Diencephalon (tissue), 1 donor: ENCODE data around the gene VPS9D1. TPM values are rescaled to one million over a fixed set of nuclear protein-coding genes. Genes with fewer than 3 reads are reported as not detected.

ENCODE experiments used
- total RNA-seq: library from RNA; depleted of rRNA; stranded (reverse); fragments of >200 nt; gene quantifications from one replicate; pipeline ENCODE4 v1.2.3, GENCODE V29; 2014

The VPS9D1 gene, protein sequence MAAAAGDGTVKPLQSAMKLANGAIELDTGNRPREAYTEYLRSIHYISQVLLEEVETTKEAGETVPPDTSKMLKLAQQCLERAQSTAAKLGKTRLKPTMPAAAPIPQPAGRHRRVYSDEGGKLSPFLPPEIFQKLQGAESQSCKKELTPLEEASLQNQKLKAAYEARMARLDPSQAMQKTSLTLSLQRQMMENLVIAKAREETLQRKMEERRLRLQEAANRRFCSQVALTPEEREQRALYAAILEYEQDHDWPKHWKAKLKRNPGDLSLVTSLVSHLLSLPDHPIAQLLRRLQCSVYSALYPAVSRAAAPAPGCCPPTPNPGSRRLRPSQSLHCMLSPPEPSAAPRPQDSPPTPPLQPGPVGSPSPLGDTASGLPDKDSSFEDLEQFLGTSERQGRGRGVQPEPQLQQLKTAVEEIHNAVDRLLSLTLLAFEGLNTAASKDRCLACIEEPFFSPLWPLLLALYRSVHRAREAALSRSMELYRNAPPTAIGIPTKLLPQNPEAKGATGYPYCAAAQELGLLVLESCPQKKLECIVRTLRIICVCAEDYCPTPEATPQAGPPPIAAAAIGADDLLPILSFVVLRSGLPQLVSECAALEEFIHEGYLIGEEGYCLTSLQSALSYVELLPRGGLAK
- total RNA-seq: 15.0 TPM

DNA sequence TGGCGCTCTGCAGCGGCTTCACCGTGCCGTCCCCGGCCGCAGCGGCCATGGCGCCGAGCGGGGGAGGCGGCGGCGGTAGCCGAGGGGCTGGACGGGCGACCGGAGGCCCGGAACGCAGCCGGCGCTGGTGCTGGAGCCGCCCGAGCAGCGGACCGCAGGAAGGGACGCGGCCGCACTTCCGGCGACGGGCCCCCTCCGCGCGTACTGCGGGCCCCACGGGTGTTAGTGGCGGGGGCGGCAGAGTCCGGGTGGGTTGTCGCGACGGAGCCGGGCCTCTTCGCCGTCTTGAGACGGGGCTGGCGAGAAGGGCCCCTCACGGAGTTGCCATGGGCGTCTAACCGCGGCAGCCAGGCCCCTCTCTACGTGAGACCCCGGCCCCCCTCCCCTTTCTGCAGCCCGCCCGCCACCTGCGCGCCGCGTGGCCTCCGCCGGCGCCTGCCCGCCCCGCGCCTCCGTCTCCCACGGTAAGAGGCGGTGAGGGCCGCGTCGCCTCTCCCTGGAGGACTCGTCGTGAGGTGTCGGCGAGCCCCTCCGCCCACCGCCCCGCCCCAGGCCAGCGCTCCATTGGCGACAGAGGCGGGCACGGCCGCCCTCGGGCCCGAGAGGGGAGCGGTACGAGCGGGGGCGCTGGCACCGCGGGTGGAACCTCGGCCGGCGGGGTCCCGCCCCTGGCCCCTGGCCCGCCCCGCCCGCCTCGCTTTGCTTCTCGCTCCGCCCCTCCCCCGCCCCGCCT, at the start of gene VPS9D1, which contains the start of gene ZNF276:
Gene VPS9D1, minus strand, starts transcription at position 86 of the 733 bp plus-strand sequence. Its CDS starts 37 bp downstream, at position 49.
Gene ZNF276, plus strand, starts transcription at position 725 of the 733 bp plus-strand sequence. CDS start 104 bp downstream, outside the sequence.

DNA sequence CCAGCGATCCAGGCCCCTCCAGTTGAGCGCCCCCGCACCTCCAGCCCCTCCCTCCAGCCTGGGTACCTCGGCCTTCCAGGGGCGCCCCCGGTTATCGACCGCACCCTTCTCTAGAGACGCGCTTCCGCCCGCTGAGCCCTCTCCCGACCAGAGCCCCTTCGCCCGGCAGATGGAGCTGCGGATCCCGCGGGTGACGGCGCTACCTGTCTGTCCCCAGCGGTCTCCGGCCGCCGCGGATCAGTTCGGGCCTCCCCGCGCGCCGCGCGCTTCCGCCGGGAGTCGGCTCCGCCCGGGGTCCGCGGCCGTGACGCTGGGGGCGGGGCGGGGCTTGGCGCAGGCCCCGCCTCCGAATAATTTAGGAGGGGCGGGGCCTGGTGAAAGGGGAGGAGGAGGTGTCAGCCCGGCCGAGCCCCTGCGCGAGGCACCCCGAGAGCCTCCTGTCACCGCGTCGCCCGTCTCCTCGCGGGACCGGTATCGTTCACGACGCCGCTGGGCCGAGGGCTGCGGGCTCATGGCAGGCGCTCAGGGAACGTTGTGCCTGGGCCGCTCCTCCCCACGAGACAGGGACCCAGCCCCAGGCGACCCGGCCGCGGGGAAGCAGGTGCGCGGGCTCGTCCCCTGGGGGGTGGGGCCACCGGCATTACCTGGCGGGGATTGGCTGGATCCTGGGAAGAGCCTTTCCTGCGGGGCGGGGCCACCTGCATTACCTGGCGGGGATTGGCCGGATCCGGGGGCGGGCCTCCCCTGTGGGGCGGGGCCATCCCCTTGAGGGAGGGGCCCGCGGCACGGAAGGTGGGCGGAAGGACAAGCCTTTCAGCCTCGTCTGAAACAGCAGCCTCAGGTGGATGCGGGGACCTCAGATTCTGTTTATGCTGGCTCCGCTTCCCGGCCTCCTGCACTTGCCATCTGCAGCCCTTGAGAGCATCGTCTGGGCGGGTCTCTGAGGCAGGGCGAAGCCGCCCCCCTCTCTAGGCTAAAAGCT, 19.0 kb downstream of the VPS9D1 start, which contains the start of gene SPATA2L:
Gene SPATA2L, minus strand, starts transcription at position 281 of the 982 bp plus-strand sequence. CDS start 473 bp downstream, outside the sequence.

DNA sequence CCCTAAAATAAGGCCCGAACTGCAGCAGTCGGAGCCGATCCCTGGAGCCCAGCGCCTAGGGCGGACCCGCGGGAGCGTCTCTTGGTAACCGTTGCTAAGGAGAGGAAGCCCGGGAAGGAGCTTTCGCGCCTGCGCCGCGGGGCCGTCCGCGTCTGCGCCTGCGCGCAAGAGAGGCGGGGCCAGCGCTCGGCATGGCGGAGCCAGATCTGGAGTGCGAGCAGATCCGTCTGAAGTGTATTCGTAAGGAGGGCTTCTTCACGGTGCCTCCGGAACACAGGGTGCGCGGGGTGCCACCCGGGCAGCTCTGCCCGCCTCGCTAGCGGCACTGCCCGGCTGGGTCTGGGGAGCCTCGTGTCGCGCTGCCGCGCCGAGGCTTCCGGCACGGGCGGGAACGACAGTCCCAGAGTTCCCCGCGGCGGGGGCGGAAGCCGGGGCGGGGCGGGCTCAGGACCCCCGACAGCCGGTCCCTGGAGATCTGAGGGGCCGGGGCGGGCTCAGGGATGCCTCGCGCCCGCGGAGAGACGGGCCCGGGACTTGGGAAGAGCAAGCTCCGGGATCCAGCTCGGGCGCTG, 34.1 kb downstream of the VPS9D1 start, which contains the start of gene CDK10:
Gene CDK10, plus strand, starts transcription at position 170 of the 572 bp plus-strand sequence. Its CDS starts 22 bp downstream, at position 192.

DNA sequence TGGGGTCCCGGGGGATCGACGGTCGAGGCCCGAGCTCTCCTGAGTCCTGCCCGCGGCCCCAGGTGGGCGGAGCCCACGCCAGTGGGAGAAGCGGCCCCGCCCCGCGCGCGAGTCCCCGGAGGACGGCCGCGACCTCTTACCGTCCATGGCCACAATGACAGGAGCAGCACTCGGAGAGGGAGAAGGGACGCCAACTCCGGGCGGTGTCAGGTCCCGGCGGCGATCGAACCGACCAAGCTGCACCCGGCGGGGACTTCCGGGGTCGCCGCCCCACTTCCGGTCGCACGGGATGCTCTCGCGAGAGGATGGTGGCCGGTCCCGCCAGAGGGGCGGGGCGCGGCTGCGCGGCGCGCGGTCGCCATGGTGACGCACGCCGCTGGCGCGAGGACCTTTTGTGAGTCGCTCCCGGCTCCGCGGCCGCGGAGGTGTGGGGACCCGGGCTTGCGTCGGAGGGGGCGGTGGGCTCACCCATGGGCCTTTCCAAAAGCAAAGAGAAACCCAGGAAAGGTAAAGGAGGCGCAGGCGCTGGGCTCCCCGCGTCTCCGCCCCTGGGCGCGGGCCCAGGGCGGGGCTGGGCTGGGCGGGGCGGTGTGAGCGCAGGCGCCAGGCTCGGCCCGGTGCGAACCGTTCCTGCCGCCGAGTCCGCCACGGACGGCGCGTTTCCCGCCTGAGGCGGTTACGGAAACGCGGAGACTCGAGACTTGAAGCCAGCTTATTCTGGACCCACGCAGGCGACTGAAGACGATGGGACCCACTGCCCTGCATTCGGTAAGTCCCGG, 63.1 kb downstream of the VPS9D1 start, which contains the start of the genes CHMP1A and SPATA33:
Gene CHMP1A, minus strand, starts transcription at position 267 of the 779 bp plus-strand sequence. Its CDS starts 120 bp downstream, at position 147.
Gene SPATA33, plus strand, starts transcription at position 395 of the 779 bp plus-strand sequence. Its CDS starts 76 bp downstream, at position 471.

Other genes with a start within 250 kb of the VPS9D1 start
- 36.0 TPM for gene ANKRD11, start 230.3 kb downstream of the VPS9D1 start, total RNA-seq
- 97.6 TPM for gene SPG7, start 212.5 kb downstream of the VPS9D1 start, total RNA-seq
- gene RPL13, start 160.2 kb downstream of the VPS9D1 start, total RNA-seq: 1,685 TPM
- gene CPNE7, start 145.1 kb downstream of the VPS9D1 start, total RNA-seq: 46.1 TPM
- 4.6 TPM for gene DPEP1, start 107.3 kb downstream of the VPS9D1 start, total RNA-seq
- 85.6 TPM for gene CHMP1A, start 63.2 kb downstream of the VPS9D1 start, total RNA-seq
- 11.8 TPM for gene SPATA33, start 63.1 kb downstream of the VPS9D1 start, total RNA-seq
- gene CDK10, start 34.2 kb downstream of the VPS9D1 start, total RNA-seq: 36.9 TPM
- gene SPATA2L, start 19.2 kb downstream of the VPS9D1 start, total RNA-seq: 23.3 TPM
- gene ZNF276, start 639 bp upstream of the VPS9D1 start, total RNA-seq: 16.1 TPM
- 13.1 TPM for gene FANCA, start 95.7 kb upstream of the VPS9D1 start, total RNA-seq
- 21.0 TPM for gene SPIRE2, start 107.6 kb upstream of the VPS9D1 start, total RNA-seq
- 176 TPM for gene TCF25, start 152.7 kb upstream of the VPS9D1 start, total RNA-seq
- 3.5 TPM for gene MC1R, start 198.0 kb upstream of the VPS9D1 start, total RNA-seq
- 2,197 TPM for gene TUBB3, start 202.4 kb upstream of the VPS9D1 start, total RNA-seq
- 78.4 TPM for gene DEF8, start 227.9 kb upstream of the VPS9D1 start, total RNA-seq